Neuron (in vitro differentiated cells): Measurements from ENCODE around the gene NPIPA1.
"Not testable (repeated sequence)": the region's sequence is repeated elsewhere in the genome, so short reads cannot be mapped to it uniquely, and the experiment has no call there.

ENCODE experiments used
- H2AFZ ChIP-seq: one replicate; pipeline ENCODE4 v1.6.1; 2013; ENCODE audit warnings: low read depth, mild to moderate bottlenecking, inconsistent platforms, low read length, moderate library complexity
- H3K27me3 ChIP-seq: one replicate; pipeline ENCODE4 v1.6.1; 2013; ENCODE audit warnings: low read length; ENCODE audit not compliant: insufficient read depth
- H3K36me3 ChIP-seq: one replicate; pipeline ENCODE4 v1.6.1; 2013; ENCODE audit warnings: low read length; ENCODE audit not compliant: insufficient read depth
- H3K4me1 ChIP-seq: one replicate; pipeline ENCODE4 v1.6.1; 2013; ENCODE audit warnings: low read length; ENCODE audit not compliant: insufficient read depth
- H3K4me3 ChIP-seq: 2 replicates; pipeline ENCODE4 v1.5.1; 2013; ENCODE audit warnings: mild to moderate bottlenecking, low read length, moderate library complexity
- H3K9me3 ChIP-seq: one replicate; pipeline ENCODE4 v1.6.1; 2013; ENCODE audit warnings: low read length

NPIPA1 gene

DNA sequence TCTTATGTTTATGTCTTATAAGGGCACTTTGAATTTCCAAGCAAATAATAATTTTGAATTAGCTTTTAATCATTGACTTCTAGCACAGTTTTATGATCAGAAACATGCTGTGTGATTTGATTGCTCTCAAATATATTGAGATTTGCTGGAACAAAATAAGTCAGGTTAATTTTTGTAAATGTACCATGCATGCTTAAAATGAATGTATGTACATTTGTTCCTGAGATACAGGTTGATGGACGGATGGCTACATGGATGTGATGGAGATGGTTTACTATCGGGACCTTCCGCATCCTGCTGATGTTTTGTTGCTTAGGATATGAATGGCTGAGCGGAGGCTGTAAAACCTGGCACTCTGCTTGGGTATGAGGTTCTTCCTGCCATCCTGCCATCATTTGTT is at the start of gene NPIPA1:
Gene NPIPA1 (plus strand): TSS at position 301 of the 400 bp plus-strand sequence. CDS start 0 bp downstream, at position 301.
- not testable (repeated sequence) for H3K27me3 ChIP-seq, H2AFZ ChIP-seq, H3K36me3 ChIP-seq, H3K4me3 ChIP-seq, H3K9me3 ChIP-seq, H3K4me1 ChIP-seq

DNA sequence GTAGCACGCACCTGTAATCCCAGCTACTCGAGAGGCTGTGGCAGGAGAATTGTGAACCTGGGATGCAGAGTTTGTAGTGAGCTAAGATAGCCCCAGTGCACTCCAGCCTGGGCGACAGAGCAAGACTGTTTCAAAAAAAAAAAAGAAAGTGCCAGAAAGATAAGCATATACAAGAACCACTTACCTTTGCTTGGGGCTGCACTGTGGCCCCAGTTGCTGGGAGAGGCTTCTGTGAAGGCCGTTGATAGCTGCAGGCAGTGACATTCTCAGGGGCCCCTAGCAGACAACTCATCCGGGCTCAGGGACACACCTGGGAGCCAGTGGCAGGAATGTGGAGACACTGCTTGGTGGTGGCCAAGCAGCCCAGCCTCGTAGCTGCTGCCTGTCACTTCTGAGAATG is 45.1 kb upstream of the NPIPA1 start:
- not testable (repeated sequence) for H2AFZ ChIP-seq, H3K27me3 ChIP-seq, H3K4me3 ChIP-seq, H3K9me3 ChIP-seq, H3K4me1 ChIP-seq, H3K36me3 ChIP-seq

- not testable (repeated sequence) for H3K4me1 ChIP-seq, H3K36me3 ChIP-seq, H3K27me3 ChIP-seq, H3K9me3 ChIP-seq, H2AFZ ChIP-seq, H3K4me3 ChIP-seq
Measured at GRCh38 chr16:14895382-14895781, 41.9 kb upstream of the NPIPA1 start.

GRCh38 chr16:14896023-14896422 is 41.2 kb upstream of the NPIPA1 start:
- not testable (repeated sequence) for H3K4me3 ChIP-seq, H3K36me3 ChIP-seq, H2AFZ ChIP-seq, H3K9me3 ChIP-seq, H3K4me1 ChIP-seq, H3K27me3 ChIP-seq

DNA sequence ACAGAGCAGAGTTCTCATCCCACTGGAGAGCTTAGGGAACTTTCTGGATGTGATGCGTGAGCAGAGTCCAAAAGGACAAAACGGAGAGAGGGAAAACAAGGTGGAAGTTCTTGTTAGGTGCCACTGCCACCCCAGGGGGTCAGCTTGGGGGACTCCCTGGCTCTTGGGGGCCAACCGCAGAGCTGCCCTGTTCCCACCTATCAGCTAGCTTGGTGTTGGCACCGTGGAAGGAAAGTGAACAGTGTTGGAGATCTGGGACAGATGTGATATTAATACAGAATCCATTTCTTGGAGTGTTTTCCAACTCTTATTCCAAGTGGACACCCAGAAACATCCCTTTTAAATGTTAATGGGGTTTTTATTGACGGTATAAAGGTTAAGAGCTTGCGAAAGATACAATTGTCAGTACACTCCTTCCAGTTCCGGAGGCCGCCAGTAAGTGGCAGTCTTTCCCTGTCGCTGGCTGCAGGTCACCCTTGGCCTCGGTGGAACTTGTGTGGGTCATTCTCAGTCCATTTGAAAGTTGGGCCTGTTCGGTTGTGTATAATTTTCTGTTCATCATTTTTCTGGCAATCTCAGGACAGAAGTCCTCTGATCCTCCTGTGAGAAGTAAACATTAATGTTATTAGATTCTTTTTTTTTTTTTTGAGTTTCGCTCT is 40.1 kb upstream of the NPIPA1 start:
- H3K4me3 ChIP-seq, H3K27me3 ChIP-seq: not testable (repeated sequence)

DNA sequence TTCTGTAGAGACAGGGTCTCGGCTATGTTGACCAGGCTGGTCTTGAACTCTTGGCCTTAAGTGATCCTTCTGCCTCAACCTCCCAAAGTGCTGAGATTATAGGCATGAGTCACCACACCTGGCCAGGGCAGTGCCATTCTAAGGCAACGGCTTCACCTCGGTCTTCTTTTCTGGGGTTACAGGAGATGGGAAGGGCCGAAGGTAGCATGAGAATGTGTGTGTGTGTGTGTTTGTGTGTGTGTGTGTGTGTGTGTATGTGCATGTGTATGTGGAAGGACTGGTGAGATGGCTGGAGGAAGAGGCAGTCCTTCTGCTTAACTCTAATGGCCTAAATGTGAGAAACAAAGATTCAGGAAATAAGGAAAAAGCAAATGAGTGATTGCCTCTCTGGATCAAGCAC is 39.1 kb upstream of the NPIPA1 start:
- H2AFZ ChIP-seq, H3K9me3 ChIP-seq, H3K27me3 ChIP-seq, H3K4me3 ChIP-seq, H3K4me1 ChIP-seq, H3K36me3 ChIP-seq: not testable (repeated sequence)

More for the DNA sequence above, 40.1 kb upstream of the NPIPA1 start:
- H2AFZ ChIP-seq, H3K36me3 ChIP-seq, H3K9me3 ChIP-seq, H3K4me1 ChIP-seq: not testable (repeated sequence)

- not testable (repeated sequence) for H3K4me1 ChIP-seq, H3K4me3 ChIP-seq, H3K36me3 ChIP-seq, H3K9me3 ChIP-seq, H2AFZ ChIP-seq, H3K27me3 ChIP-seq
Measured at GRCh38 chr16:14903191-14903957, 33.9 kb upstream of the NPIPA1 start.

DNA sequence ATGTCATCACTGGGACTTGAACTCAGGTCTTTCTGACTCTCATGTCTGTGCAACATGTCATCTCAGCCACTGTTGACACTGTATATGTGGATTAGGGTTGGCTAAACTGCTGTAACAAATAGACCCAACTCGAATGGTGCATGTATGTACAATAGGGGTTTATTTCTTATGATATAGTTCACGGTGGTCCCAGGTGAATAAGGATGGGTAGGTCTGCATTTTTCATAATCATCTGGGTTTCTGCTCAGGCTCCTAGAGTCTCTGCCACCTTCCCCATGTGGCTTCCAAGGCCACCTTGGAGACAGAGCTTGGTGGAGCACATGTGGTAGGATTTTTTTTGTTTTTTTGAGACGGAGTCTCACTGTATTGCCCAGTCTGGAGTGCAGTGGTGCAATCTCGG is 27.5 kb upstream of the NPIPA1 start:
- H2AFZ ChIP-seq, H3K27me3 ChIP-seq, H3K4me3 ChIP-seq, H3K36me3 ChIP-seq, H3K9me3 ChIP-seq, H3K4me1 ChIP-seq: not testable (repeated sequence)

DNA sequence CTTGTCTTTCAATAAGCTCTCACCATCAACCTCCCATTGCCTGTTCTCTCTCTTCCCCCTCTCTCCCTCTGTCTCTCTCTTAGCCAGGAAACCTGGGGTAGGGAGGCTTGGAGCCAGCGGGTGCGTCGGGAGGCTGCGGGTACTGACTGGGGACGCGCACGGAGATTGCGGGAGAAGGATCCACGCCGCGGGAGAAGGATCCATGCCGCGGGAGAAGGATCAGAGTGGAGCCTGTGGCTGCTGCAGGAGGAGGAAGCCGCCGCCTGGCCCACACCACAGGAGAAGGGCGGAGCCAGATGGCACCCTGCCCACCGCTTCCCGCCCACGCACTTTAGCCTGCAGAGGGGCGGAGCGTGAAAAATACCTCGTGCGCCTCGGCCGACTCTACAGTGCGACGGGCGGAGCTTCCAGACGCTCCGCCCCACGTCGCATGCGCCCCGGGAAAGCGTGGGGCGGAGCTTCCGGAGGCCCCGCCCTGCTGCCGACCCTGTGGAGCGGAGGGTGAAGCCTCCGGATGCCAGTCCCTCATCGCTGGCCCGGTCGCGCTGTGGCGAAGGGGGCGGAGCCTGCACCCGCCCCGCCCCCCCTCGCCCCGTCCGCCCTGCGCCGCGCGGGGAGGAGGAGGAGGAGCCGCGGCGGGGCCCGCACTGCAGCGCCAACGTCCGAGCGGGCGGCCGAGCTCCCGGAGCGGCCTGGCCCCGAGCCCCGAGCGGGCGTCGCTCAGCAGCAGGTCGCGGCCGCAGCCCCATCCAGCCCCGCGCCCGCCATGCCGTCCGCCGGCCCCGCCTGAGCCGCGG is 26.2 kb upstream of the NPIPA1 start:
- H2AFZ ChIP-seq, H3K27me3 ChIP-seq, H3K36me3 ChIP-seq, H3K4me3 ChIP-seq, H3K4me1 ChIP-seq, H3K9me3 ChIP-seq: not testable (repeated sequence)

DNA sequence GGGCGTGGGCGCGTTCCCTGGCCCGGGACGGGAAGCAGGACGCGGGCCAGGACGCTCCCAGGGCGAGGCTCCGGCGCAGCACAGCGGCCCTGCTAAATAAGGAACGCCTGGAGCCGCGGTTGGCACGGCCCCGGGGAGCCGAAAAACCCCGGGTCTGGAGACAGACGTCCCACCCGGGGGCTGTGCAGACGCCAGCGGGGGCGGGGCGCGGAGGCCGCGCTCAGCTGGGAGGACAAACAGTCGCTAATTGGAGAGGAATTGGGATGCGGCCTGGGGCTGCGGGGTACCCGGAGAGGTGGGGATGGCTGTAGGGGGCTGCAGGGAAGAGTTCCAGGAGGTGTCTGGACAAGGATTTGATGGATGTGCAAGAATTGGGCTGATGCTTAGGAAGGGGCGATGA is 25.3 kb upstream of the NPIPA1 start:
- H3K36me3 ChIP-seq, H3K27me3 ChIP-seq, H2AFZ ChIP-seq, H3K4me1 ChIP-seq, H3K9me3 ChIP-seq: not testable (repeated sequence)
- peak overlapping the region; percentile 46 for H3K4me3 ChIP-seq

GRCh38 chr16:14912588-14912987 is 24.7 kb upstream of the NPIPA1 start:
- not testable (repeated sequence) for H3K9me3 ChIP-seq, H3K4me3 ChIP-seq, H2AFZ ChIP-seq, H3K36me3 ChIP-seq, H3K27me3 ChIP-seq, H3K4me1 ChIP-seq

GRCh38 chr16:14918504-14918903 is 18.7 kb upstream of the NPIPA1 start:
- not testable (repeated sequence) for H3K4me3 ChIP-seq, H3K9me3 ChIP-seq, H3K4me1 ChIP-seq

GRCh38 chr16:14919837-14920600 is 17.2 kb upstream of the NPIPA1 start:
- not testable (repeated sequence) for H3K9me3 ChIP-seq, H3K4me3 ChIP-seq, H3K36me3 ChIP-seq, H3K27me3 ChIP-seq, H3K4me1 ChIP-seq, H2AFZ ChIP-seq

More at GRCh38 chr16:14918504-14918903, 18.7 kb upstream of the NPIPA1 start:
- H2AFZ ChIP-seq, H3K27me3 ChIP-seq, H3K36me3 ChIP-seq: not testable (repeated sequence)
